CD4-positive, alpha-beta T cell treated with Interleukin-4 for 4 hours (primary cell): ENCODE results near the gene ENPP4.
A peak's percentile ranks its signal among the peaks of the same experiment; 100 is the strongest.
"Not testable (repeated sequence)": the region's sequence is repeated elsewhere in the genome, so short reads cannot be mapped to it uniquely, and the experiment has no call there.

Experiments used
- DNase-seq: peaks from one replicate; pipeline ENCODE4 v3.0.0-alpha.2; 2020

ENPP4 gene

GRCh38 chr6:46131291-46131690 lies 1.5 kb downstream of the ENPP4 start:
- DNase-seq: not testable (repeated sequence)

DNA sequence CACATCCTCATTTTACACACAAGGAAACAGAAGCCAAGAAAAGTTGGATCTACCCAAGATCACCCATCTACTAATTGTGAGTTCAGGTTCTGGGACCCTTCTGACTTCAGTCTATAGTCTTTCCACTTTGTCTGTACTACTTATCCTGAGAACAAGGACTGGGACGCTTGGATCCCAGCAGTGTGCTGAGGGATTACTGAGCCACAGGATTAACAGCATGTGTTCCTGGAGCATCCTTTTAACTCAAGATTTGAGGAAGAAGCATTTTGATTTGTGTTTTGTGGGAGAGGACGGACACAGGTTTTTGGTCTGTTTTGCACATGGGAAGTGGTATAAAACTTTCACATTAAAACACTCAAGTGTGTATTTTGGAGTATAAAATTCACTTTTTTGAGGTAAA lies 4.4 kb downstream of the ENPP4 start:
- no peak for DNase-seq

DNA sequence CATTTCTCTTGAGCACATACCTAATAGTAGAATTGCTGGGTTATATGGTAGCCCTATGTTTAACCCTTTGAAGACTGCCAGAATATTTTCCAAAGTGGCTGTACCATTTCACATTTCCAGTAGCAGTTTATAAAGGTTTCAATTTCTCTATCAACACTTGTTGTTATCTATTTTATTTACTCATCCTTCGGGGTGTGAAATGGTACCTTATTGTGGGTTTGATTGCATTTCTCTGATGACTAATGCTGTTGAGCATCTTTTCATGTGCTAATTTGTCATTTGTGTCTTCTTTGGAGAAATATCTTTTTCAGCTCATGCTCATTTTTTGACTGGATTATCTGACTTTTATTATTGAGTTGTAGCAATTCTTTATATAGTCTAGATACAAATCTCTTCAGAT lies 5.4 kb downstream of the ENPP4 start:
- DNase-seq: peak; percentile 10

- no peak for DNase-seq
These were observed 7.0 kb downstream of the ENPP4 start for GRCh38 chr6:46136831-46137230.

GRCh38 chr6:46137387-46137786 lies 7.6 kb downstream of the ENPP4 start:
- no peak for DNase-seq

DNA sequence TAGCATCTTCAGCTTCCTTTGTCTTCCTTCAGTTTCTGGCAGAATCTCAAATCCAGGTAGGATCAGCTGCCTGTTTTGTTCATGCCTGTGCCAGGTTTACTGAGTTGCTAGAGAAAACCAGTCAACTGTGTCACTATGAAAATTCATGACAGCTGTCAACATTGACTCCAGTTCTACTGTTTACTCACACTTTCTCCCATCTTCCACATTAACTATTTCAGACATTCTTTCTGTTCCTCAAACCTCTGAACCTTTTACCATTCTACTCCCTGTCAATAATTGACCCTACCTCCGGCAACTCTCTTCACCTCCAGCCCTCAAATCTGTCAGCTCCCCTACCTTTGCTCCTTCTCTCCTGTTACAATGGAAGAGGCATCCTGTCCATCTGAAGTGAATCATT lies 8.5 kb downstream of the ENPP4 start:
- DNase-seq: no peak

DNA sequence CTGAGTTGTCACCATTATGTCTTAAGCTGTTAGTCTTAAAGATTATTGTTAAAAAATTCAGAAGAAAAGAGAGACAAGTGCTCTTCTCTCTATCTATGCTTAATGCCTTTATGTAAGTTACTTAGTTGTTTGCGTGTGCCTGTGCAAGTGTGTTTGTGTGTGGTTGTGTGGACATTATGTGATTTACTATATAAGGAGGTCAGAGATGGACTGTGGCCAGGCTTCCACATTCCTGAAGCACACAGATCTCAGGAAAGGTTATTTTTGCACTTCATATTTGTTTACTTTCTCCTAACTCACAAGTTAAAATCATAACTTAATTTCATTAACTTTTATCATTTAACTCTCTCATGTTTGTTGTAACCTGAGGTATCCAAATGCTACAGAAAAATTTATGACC lies 14.5 kb downstream of the ENPP4 start:
- no peak for DNase-seq

- not testable (repeated sequence) for DNase-seq
These were observed 19.3 kb downstream of the ENPP4 start for GRCh38 chr6:46149066-46149465.

DNA sequence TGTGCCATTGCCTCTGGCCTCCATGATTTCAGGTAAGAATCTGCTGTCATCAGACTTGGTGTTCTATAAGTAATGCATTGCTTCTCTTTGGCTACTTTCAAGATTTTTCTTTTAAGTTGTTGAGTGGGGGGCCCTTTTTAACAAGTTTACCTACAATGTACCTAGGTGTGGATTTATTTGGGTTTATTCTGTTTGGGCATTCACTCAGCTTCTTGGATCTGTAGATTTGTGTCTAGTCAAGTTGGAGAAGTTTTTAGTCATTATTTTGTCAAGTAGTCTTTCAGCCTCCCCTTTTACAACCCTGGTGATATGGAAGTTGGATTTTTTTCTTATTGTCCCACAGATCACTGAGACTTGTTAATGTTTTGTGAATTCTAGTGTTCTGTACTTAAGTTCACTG lies 26.9 kb downstream of the ENPP4 start:
- DNase-seq: no peak

GRCh38 chr6:46159229-46159628 lies 29.4 kb downstream of the ENPP4 start:
- DNase-seq: no peak

DNA sequence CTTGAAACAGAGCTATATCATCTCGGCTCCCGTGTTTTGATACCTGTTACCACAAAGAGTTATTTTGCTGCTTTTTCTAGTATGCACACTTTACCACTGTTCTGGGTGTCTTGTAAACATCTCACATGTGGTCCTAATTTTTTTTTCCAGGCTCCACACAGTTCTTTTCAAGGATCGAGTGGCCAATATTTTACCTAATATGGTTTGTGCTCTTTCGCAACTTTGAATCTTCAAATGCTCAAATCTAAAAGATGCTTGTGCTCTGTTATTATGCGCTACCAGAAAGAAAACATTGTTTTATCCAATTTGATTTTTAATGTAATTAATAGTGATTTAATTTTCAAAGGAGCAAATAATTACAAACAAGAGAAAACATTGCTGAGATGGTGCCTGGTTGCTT lies 30.3 kb downstream of the ENPP4 start:
- DNase-seq: no peak

GRCh38 chr6:46170357-46171289 lies 40.8 kb downstream of the ENPP4 start, which contains the start of gene ENPP5:
ENPP5 (minus strand) TSS chr6:46170980; CDS start chr6:46168262, 2,718 bp downstream.
- DNase-seq: peak; percentile 66

DNA sequence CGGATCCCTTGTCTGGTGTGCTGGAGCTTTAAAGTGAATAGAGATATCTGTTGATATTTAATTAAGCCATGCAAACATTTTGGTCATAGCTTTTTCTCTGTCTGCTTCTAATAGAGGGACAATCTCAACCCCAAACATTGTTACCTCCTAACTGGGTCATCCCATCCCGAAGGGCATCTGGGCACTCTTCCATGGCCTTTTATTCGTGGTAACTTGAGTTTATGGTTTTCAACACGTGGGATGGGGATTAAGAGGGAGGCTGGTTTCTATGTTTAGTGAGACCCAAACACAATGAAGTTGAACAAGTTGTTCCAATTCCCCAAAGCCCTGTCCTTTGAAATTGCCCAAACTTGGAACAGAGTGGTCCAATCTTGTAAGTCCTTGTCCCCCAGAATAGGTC lies 42.4 kb downstream of the ENPP4 start:
- no peak for DNase-seq

- DNase-seq: peak; percentile 10
These were observed 45.1 kb downstream of the ENPP4 start for GRCh38 chr6:46174904-46175303.

DNA sequence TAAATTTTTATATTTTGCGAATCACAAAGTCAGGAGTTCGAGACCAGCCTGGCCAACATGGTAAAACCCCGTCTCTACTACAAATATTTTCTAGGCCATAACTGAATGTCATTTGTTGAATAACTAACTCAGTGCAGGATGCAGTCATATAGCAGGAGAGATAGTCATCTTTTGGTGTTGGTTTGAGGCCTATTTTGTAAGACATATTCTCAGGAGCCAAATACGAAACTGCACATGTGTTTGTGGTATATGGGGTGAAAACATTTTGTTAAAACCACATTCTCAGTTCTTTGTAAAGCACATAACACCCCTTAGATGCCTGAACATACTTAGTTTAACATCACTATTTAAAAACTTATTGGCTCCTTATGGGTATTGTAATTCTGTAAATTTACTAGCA lies 45.7 kb downstream of the ENPP4 start:
- DNase-seq: peak; percentile 68

- DNase-seq: no peak
These were observed 46.2 kb downstream of the ENPP4 start for GRCh38 chr6:46175976-46176375.

DNA sequence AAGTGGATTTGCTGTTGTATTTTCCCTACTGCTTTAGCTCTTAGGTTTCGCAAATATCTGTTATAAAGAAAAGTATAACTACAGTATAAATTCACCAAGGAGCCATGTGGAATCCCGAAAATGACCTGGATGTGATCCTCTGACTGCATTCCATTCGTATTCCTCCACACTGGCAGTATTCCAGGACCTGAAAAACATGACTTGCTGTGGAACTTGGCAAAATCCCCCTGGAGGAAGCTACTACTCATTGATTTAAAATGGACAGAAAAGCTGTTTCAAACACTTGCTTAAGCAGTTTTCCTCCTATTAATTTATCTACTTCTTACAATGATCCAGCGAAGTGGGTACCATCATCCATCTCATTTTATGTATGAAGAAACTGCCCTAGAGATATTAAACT lies 54.3 kb downstream of the ENPP4 start:
- DNase-seq: no peak

DNA sequence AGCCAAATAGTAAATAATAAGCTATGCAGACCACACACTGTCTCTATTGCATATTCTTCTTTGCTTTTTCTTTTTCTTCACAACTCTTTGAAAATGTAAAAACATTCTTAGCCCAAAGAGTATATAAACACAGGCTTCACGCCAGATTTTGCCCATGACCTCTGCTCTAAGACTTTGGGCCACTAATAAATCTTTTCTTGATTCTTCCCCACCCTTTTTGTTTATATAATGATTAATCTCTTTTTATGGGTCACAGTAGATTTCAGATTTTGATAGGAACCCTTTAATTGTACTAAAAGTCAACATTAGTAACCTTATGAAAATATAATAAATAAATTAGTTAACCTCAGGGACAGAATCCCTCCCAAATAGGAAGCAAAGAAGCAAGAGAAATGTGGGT lies 56.8 kb downstream of the ENPP4 start:
- DNase-seq: no peak

- DNase-seq: no peak
These were observed 59.9 kb downstream of the ENPP4 start for GRCh38 chr6:46189726-46190125.

- DNase-seq: no peak
These were observed 61.1 kb downstream of the ENPP4 start for GRCh38 chr6:46190889-46191288.

DNA sequence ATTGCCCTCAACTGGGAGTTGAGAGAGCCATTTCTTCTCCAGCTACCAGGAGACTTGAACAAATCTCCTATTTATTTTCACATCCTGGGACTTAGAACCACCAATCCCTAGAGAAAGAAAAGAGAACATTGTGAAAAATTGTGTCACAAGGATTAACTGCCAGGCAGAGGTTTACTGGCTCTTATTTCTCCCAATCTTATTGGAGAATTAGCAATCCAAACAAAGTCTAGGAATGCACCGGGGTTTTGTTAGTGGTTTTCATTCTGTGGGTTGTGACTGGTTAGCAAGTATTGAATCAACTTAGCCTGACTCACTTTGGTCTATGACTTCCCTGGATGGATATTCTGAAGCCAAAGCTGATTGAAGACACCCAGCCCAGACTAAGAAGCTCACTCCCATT lies 62.2 kb downstream of the ENPP4 start:
- no peak for DNase-seq
